Glutamatergic neuron (in vitro differentiated cells): Measurements from ENCODE around the gene HAVCR1. TPM values are rescaled to one million over a fixed set of nuclear protein-coding genes. Genes with fewer than 3 reads are reported as not detected.

Experiments used
- DNase-seq: peaks from one replicate; pipeline ENCODE4 v3.0.0; 2022
- H3K27ac Mint-ChIP-seq: one replicate; pipeline ENCODE4 v1.8.0; 2020; ENCODE audit warnings: mild to moderate bottlenecking, mixed read lengths, inconsistent platforms; ENCODE audit not compliant: unreplicated experiment
- H3K27me3 Mint-ChIP-seq: one replicate; pipeline ENCODE4 v1.8.0; 2020; ENCODE audit warnings: mild to moderate bottlenecking, moderate library complexity, mixed read lengths, inconsistent platforms; ENCODE audit not compliant: unreplicated experiment
- H3K36me3 Mint-ChIP-seq: one replicate; pipeline ENCODE4 v1.8.0; 2020; ENCODE audit warnings: mild to moderate bottlenecking, mixed read lengths, inconsistent platforms; ENCODE audit not compliant: unreplicated experiment
- H3K4me1 Mint-ChIP-seq: one replicate; pipeline ENCODE4 v1.8.0; 2020; ENCODE audit warnings: mild to moderate bottlenecking, low read depth, mixed read lengths, inconsistent platforms; ENCODE audit not compliant: unreplicated experiment
- H3K4me3 Mint-ChIP-seq: one replicate; pipeline ENCODE4 v1.8.0; 2020; ENCODE audit warnings: mild to moderate bottlenecking, mixed read lengths, inconsistent platforms; ENCODE audit not compliant: unreplicated experiment
- H3K9me3 Mint-ChIP-seq: one replicate; pipeline ENCODE4 v1.8.0; 2020; ENCODE audit warnings: mild to moderate bottlenecking, moderate library complexity, mixed read lengths, inconsistent platforms; ENCODE audit not compliant: unreplicated experiment
- long read RNA-seq: library from polyadenylated mRNA; unstranded; transcript quantifications from one replicate; pipeline ENCODE4 v2.0.0, GENCODE V29; 2020; ENCODE audit not compliant: unreplicated experiment
- total RNA-seq: library from RNA; stranded (reverse); fragmentation: NEBNext Ultra II Directional; extraction: Animal tissue kit (Norgen Biotek cat#: 25700); gene quantifications from one replicate; pipeline ENCODE4 v1.2.1, GENCODE V29; 2021; ENCODE audit not compliant: unreplicated experiment
- TF ChIP-seq, protein P1 (sequence below): fragments of 200-600 bp; sonication (generic); IDR thresholded peaks from one replicate; pipeline ENCODE4 v1.5.0; 2021; ENCODE audit not compliant: partially characterized antibody, unreplicated experiment

The HAVCR1 gene
- total RNA-seq = not detected
- long read RNA-seq = 0 reads

GRCh38 chr5:157059093-157059539, at the start of gene HAVCR1:
HAVCR1 (minus strand) TSS chr5:157059116; CDS start chr5:157057943, 1,173 bp downstream.
- Mint-ChIP-seq H3K4me3 (no peak within 1 kb of the TSS), H3K36me3 (no peaks in the 10 kb centered on the region), H3K9me3 (no peaks in the 10 kb centered on the region), H3K27ac (no peak within 1 kb of the TSS), H3K4me1 (no peaks in the 10 kb centered on the region), H3K27me3 (peaks cover 3% of the 10 kb centered on the region)
- no peak for DNase-seq
- TF ChIP-seq, protein P1, sequence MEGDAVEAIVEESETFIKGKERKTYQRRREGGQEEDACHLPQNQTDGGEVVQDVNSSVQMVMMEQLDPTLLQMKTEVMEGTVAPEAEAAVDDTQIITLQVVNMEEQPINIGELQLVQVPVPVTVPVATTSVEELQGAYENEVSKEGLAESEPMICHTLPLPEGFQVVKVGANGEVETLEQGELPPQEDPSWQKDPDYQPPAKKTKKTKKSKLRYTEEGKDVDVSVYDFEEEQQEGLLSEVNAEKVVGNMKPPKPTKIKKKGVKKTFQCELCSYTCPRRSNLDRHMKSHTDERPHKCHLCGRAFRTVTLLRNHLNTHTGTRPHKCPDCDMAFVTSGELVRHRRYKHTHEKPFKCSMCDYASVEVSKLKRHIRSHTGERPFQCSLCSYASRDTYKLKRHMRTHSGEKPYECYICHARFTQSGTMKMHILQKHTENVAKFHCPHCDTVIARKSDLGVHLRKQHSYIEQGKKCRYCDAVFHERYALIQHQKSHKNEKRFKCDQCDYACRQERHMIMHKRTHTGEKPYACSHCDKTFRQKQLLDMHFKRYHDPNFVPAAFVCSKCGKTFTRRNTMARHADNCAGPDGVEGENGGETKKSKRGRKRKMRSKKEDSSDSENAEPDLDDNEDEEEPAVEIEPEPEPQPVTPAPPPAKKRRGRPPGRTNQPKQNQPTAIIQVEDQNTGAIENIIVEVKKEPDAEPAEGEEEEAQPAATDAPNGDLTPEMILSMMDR = no peak

- Mint-ChIP-seq H3K4me3 (no peak overlapping the region), H3K36me3 (no peaks in the 10 kb centered on the region), H3K27me3 (no peaks in the 10 kb centered on the region), H3K4me1 (no peaks in the 10 kb centered on the region), H3K27ac (no peak overlapping the region), H3K9me3 (no peaks in the 10 kb centered on the region)
- DNase-seq = no peak
- TF ChIP-seq, protein P1 = no peak
Measured at GRCh38 chr5:157107508-157107907, 48.6 kb upstream of the HAVCR1 start.

DNA sequence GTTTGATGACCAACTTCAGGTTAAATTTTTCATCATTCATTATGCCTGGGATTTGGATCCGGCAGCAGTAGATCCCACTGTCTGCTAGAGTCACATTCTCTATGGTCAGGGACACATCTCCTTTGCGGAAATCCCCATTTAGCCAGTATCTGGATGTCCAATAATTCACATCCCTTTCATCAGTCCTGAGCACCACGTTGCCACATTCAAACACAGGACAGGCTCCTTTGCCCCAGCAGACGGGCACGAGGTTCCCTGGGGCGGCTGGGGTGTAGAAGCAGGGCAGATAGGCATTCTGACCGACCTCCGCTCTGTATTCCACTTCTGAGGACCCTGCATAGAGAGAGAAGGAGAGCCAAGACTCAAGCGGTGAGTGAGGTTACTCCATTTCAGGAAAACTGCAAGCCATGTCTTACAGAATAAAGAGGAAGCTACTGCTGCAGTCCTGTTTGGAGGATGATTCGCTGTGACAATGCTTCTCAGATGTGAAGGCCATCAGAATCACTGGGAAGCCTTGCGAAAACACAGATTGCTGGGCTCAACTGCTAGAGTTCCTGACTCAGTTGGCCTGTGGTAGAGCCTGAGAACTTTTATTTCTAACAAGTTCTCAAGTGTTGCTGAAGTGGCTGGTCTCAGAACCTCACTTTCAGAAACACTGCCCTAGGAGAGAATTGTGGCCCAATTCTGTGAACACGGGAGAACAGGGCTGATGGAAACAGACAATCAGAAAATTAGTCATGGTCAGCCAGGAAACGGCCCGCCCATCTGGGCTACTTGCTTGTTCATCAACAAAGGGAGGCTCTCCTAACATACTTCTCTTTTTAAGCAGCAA, 47.9 kb upstream of the HAVCR1 start:
- no peak for DNase-seq
- Mint-ChIP-seq H3K36me3 (no peaks in the 10 kb centered on the region), H3K27me3 (no peaks in the 10 kb centered on the region), H3K4me3 (no peak overlapping the region), H3K27ac (no peak overlapping the region), H3K9me3 (no peaks in the 10 kb centered on the region), H3K4me1 (no peaks in the 10 kb centered on the region)
- TF ChIP-seq, protein P1 = no peak

DNA sequence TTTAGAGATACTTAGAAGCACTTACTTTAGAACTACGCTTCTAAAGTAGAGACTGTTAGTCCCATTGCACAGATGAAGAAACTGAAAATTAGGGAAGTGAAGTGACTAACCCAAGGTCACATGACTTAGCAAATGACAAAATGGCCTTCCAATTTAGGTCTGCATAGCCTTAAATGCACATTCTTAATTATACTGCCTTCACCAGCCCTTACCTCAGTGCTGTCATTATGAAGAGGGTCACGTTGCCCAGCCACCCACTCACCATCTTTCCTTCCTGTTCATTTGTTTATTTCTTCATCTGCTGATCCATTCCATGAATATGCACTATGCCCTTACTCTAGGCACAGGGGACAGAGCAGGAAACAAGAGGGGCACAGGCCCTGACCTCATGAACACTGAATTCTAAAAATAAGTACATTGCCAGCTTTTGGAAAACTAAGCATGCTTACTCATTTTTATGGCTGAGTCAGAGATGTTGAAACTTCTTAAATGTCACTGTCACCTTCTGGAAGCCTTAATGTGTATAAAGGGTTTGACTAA, 41.3 kb upstream of the HAVCR1 start:
- peaks cover 2% of the 10 kb centered on the region for H3K27me3 Mint-ChIP-seq

More for the DNA sequence above, 41.3 kb upstream of the HAVCR1 start:
- DNase-seq = no peak
- no peaks in the 10 kb centered on the region for H3K4me1 Mint-ChIP-seq
- no peaks in the 10 kb centered on the region for H3K9me3 Mint-ChIP-seq
- no peak overlapping the region for H3K27ac Mint-ChIP-seq
- H3K36me3 Mint-ChIP-seq = no peaks in the 10 kb centered on the region
- TF ChIP-seq, protein P1 = no peak
- H3K4me3 Mint-ChIP-seq = no peak overlapping the region
